HuH-7 (cell line): ENCODE results near the gene RBM20.
"Not testable (repeated sequence)": the region's sequence is repeated elsewhere in the genome, so short reads cannot be mapped to it uniquely, and the experiment has no call there.

Experiments
- DNase-seq: peaks from one replicate; pipeline ENCODE4 v3.0.0; 2011; ENCODE audit warnings: low spot score

The RBM20 gene

DNA sequence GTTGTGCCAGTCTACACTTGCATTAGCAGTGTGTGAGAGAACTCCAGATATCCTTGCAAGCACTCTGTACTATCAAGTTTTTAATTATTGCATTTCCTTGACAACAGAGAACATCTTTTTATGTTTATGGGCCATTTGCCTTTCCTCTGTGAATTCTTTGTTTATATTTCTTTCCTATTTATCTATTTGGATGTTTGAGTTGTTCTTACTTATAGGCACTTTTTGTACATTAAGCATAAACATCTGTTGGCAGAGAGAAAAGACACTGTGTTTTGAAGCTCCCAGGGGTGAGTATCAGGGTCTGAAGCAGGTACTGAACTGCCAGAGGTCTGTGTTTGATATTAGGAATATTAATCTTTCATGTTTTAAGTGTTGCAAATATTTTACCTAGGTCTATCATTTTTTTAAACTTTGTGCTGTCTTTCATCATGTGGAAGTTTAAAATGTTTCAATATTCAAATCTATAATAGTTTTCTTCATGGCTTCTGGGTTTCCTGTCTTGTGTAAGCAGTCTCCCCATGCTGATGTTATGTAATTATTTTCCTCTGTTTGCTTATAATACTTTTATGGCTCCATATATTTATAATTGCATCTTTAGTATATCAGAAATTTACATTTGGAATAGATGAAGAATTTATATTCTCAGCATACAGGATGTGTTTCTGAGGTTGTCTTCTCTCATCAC lies 209.9 kb downstream of the RBM20 start:
- no peak for DNase-seq

GRCh38 chr10:110857265-110858171 lies 213.4 kb downstream of the RBM20 start:
- DNase-seq, result peak; percentile 40

DNA sequence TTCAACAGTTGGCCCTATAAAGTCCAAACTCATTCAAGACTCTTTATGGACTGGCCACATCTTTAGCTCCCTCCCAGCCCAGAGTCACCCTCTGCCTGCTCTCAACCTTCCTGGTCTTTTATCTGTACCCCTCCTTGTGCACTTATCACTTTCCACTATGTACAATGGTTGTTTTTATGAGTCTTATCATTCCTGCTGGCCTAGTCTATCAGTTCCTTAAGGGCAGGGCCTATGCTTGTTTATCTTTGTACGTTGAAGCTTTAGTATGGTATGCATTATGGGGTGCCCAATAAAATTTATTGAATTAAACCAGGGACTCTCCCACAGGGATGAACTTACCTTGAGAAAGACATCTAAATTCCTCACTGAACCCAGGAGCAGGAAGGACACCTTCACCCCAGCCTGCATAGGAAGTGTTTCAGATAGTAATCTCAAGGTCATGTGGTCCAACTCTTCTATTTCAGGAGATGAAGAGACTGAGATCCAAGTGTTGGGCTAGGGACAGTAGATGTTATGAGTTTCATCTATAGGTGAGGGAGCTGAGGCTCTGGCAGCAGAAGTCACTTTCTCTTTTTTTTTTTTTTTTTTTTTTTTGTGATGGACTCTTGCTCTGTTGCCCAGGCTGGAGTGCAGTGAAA lies 214.3 kb downstream of the RBM20 start:
- no peak for DNase-seq

GRCh38 chr10:110859206-110859972 lies 215.3 kb downstream of the RBM20 start:
- DNase-seq, result no peak

- no peak for DNase-seq
Measured at GRCh38 chr10:110859973-110860376, 215.8 kb downstream of the RBM20 start.

DNA sequence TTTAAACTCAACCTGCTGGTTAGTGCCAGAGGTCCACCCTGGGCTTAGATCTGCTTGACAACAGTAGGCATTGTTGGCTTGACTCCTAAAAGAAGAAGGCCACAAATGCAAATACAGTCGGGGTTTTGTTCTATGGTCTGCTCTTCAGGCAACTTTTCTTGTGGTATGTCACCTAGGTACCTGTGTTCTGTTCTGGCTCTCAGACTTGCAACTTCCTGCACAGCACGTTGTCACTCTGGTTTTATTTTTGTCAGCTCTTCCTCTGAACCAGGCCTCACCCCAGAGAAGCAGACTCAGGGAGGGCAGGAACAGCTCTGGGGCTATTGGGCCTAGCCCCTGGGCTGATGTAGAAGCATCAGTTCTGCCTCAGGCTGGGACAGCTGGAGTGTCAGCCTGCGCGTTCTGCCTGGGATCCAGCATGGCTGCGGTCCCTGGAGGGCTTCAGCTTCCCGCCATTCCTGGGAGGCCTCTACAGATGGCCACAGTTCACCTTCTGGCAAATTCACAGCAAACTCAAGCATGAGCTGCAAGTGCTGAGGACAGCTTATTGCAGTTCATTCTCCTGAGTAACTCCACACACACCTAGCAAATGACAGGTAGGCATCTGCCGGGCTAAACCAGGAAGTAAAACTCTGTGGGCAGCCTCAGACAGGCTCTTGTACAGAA lies 216.6 kb downstream of the RBM20 start:
- no peak for DNase-seq

DNA sequence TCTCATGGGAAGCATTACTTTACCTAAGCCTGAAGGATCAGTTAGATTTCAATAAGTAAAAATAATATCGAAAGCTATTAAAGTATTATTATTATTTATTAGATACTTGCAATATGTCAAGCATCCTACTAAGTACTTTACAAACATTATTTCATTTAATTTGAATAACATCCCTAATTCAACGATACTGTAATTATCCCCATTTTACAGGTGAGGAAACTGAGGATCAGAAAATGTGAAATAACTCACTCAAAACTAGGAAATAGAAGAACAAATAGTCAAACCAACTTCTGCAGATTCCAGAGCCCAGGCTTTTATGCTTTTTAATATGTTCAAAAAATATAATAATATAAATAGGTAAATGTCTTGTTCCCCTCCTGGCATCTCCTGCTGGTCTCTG lies 217.3 kb downstream of the RBM20 start:
- DNase-seq, result no peak

DNA sequence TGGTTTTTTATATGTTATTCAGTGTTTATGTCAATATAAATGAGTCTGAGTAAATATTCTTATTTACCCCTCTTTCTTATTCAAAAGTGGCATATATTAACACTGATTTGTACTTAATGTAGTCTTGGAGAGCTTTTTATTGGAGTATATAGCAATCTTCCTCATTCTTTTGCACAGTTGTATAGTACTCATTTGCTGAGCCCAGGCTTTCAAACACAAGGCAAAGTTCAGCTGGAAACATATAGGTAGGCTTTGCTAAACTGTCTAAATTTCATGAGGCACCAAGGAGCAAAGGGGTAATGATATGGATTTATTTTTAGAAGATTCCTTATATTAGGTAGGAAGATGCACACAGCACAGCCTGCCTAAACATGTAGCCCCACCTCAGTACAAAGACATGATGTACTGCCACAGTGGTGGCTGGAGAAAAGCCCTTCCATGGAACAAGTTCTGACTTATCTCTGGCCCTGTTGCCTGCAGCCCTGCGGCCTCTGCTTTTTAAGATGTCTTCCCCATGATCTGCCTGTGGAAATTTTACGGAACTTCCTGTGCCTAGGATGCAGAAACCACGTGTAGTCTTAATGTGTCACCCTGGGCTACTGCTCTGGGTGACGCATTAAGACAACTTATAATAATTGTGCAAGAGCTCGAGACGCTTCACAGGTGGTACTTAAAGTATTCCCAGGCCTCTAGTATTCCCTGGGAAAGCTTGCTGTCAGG lies 218.0 kb downstream of the RBM20 start:
- no peak for DNase-seq

- DNase-seq, result no peak
Measured at GRCh38 chr10:110862961-110863360, 218.8 kb downstream of the RBM20 start.

- no peak for DNase-seq
Measured at GRCh38 chr10:110863361-110863760, 219.2 kb downstream of the RBM20 start.

DNA sequence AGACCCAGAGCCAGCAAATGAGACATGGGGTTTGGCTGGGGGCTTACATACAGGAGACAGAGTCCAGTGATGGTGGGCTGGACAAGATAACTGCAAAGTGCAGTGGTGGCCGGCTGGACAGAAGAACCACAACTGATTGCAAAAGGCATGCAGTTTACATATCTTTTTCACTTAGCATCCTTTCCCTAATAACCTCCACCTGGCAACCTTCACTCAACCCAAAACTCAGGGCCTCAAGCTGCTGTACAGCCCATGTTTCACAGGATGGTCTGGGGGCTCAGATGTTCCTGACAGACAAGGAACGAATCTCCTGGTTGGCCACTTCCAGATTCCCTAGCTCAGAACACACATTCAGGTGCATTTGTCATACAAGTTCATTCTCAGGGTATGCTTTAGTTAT lies 219.8 kb downstream of the RBM20 start:
- DNase-seq, result no peak

- DNase-seq, result no peak
Measured at GRCh38 chr10:110864662-110865140, 220.6 kb downstream of the RBM20 start.

- no peak for DNase-seq
Measured at GRCh38 chr10:110865186-110865808, 221.2 kb downstream of the RBM20 start.

DNA sequence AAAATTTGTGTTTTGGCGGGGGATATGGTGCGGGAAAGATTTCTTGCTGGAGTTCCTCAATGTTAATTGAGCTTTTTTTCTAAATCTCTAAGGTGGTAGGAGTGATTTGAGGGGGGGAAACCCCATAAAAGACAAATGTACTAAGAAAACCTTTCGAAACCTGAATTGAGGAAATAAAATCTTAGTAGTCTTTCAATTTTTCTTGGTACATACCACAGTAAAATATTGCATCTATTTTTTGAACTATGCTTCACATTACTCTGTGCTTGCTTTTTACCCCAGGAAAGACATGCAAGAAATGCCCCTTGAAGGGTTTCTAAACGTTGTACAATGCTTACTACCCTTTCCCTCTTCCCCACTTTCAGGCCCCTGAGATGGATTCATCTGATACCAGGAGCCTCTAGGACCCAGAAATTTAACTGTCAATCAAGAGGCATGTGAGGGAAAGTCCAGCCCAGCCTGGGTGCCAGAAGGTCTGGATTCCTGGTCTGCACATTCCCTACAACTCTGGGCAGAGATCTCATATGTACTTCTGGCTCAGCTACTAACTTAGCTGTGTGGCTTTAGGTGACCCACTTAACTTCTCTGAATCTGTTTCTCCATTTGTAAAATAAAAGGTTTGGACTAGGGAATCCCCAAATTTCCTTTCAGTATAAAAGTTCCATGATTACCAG lies 221.8 kb downstream of the RBM20 start:
- no peak for DNase-seq

GRCh38 chr10:110867011-110867806 lies 223.1 kb downstream of the RBM20 start:
- not testable (repeated sequence) for DNase-seq

DNA sequence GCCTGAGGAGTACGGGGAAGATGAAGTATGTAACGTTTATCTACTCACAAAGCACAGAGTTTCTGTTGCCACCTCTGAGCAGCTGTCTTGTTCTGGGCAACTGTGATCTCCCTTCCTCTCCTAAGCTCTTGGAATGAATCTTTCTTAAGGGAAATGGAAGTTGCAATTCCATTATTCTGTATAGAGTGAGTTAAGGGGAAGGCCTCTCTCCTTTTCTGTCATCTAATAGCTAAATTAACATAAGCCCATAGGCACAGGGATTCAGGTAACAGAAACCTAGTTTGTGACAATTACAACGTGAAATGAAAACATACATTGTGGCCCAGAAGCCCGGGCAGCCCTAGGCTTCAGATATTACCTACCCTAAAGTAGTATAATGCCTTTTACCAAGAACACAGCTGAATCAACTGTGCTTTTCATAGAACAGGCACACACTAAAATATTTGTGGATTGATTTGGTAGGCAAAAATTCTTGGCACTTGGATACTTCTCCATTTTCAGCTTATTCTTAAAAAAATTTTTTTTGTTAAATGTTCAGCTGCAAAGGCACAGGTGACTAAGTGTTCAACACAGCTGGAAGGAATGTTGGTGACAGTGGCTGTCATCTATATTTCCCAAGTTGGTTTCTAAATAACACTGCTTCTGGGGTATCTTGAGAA lies 223.8 kb downstream of the RBM20 start:
- no peak for DNase-seq

- DNase-seq, result no peak
Measured at GRCh38 chr10:110868981-110869380, 224.8 kb downstream of the RBM20 start.

- DNase-seq, result no peak
Measured at GRCh38 chr10:110870823-110871297, 226.7 kb downstream of the RBM20 start.
